ENCODE results near the gene FOXP4. TPM values are rescaled to one million over a fixed set of nuclear protein-coding genes. Genes with fewer than 3 reads are reported as not detected.

The FOXP4 gene
- polyA plus RNA-seq, 1 experiment = 1.9 TPM

DNA sequence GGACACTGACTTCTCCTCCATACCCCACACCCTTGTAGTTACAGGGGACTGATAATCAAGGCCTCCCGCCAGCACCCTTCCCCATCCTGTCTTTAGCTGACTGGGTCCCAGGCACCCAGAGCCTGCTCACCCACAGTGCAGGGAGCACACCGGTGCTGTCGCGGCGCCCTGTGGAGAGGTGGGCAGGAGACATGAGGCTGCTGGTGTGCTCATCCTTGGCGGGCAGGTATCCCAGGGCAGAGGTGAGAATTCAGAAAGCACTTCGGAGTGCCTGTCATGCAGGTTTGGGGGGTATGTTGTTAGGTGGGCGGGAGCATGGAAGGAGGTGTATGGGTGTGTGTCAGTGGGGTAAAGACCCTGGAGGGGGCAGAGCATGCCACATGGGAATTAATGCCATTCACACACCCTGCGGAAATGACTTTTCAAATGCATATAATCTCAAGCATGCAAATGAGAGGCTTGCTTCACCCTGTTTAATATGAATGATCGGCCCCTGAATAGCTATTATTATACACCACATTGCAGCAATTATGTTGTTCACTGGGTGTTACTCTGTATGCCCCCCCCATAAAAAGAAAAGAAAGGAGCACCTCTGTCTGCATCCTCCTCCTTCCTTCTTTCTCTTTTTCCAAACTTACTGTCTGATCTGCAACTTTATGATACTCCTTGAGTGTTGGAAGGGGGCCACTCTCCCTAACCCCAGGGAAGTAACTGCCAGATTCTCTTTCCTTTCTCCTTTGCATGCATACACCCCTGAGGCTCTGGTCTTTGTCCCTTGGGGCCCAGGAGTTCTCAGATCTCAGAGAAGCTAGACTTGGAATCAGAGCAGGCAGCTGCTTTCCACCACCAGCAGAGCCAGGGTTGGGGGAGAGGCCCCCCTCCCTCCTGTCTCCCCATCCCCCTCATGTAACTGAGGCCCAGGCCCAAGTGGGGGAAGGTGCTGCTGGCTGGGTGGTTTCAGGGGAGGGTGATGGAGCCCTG, 16.0 kb downstream of the FOXP4 start:
- H3K4me3 ChIP-seq (ENCODE audit: low read depth, low read length) = no peak overlapping the region
- TF ChIP-seq, protein P1, sequence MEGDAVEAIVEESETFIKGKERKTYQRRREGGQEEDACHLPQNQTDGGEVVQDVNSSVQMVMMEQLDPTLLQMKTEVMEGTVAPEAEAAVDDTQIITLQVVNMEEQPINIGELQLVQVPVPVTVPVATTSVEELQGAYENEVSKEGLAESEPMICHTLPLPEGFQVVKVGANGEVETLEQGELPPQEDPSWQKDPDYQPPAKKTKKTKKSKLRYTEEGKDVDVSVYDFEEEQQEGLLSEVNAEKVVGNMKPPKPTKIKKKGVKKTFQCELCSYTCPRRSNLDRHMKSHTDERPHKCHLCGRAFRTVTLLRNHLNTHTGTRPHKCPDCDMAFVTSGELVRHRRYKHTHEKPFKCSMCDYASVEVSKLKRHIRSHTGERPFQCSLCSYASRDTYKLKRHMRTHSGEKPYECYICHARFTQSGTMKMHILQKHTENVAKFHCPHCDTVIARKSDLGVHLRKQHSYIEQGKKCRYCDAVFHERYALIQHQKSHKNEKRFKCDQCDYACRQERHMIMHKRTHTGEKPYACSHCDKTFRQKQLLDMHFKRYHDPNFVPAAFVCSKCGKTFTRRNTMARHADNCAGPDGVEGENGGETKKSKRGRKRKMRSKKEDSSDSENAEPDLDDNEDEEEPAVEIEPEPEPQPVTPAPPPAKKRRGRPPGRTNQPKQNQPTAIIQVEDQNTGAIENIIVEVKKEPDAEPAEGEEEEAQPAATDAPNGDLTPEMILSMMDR (IDR thresholded peaks at IDR 0.05; ENCODE audit: low read depth, low read length) = no peak
- CTCF ChIA-PET = no interaction called here
- no peaks in the 10 kb centered on the region for H3K27me3 ChIP-seq (ENCODE audit: control insufficient read depth, insufficient read depth, low read length)
- H3K9me3 ChIP-seq (ENCODE audit: control insufficient read depth, insufficient read depth, low read length) = peaks cover 2% of the 10 kb centered on the region; the same call in 1 of the 2 replicates
- no peak for DNase-seq (ENCODE audit: low read depth, low spot score)
- H3K27ac ChIP-seq (ENCODE audit: low read depth, low read length) = no peak overlapping the region
- POLR2A ChIA-PET = no interaction called here

DNA sequence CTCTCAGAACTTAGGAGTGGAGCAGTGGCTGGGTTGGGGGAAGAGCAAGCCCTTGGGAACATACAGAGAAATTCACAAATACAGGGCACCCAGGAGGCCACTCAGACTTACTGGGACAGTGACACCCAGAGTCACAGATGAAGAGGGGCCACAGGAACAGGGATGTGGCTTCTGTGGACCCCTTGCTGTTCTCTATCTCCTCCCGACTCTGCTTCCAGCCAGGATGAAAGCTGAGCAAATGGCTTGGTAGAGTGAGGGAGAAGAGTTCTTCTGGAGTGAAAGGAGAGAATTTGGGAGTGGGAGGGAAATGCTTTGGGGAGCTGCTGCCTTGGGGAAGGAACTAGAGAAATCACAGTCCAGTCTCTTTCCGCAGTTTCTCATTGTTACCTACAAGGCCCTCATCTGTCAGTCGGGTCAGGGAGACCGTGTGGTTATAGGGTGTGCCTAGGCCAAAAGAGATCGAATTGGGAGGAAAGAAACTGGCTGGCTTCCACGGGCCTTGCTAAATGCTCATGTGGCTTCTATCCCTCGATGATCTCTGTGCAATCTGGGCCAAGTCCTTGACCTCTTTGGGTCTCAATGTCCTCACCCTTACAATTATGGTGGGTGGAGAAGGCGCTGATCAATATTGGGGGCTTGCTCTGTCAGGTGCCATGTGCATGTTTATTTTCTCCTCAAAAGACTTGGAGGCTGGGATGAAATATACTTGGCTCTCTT, 17.0 kb downstream of the FOXP4 start:
- H3K27me3 ChIP-seq (ENCODE audit: control insufficient read depth, insufficient read depth, low read length) = no peaks in the 10 kb centered on the region
- TF ChIP-seq, protein P1 (IDR thresholded peaks at IDR 0.05; ENCODE audit: low read depth, low read length) = no peak
- peaks cover 2% of the 10 kb centered on the region; the same call in 1 of the 2 replicates for H3K9me3 ChIP-seq (ENCODE audit: control insufficient read depth, insufficient read depth, low read length)
- no peak for DNase-seq (ENCODE audit: low read depth, low spot score)
- no peak overlapping the region for H3K4me3 ChIP-seq (ENCODE audit: low read depth, low read length)
- CTCF ChIA-PET = no interaction called here
- POLR2A ChIA-PET = no interaction called here
- H3K27ac ChIP-seq (ENCODE audit: low read depth, low read length) = no peak overlapping the region

DNA sequence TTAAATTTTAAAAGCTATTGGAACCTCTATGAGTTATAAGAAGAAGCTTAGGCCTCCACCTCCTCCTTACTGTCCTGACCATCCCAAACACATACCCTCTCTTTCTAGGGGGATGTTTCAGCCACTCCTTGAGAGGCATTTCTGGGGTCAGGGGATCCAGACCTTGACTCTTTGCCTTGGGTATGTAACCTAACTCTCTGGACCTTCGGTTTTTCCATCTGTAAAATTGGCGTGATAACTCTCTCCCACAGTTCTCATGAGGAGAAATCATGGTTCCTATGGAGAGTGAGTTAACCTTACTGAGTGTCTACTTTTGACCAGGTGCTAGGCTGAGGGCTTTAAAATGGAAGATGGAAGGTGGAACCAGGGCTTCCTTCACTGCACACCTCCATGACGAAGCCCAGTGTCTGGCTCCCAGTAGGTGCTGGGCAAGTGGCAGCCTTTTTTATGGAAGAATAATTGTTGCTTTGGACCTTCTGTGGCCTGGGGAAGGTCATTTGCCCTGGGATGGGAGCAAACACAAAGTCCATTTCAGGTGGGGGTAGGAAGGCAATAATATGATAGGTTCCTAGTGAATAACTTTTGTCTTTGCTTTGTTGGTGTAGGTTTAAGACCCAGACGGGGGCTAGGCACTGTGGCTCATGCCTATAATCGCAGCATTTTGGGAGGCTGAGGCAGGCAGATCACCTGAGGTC, 18.4 kb downstream of the FOXP4 start:
- CTCF ChIA-PET = no interaction called here
- TF ChIP-seq, protein P1 (IDR thresholded peaks at IDR 0.05; ENCODE audit: low read depth, low read length) = no peak
- no peak for DNase-seq (ENCODE audit: low read depth, low spot score)
- H3K27me3 ChIP-seq (ENCODE audit: control insufficient read depth, insufficient read depth, low read length) = no peaks in the 10 kb centered on the region
- H3K4me3 ChIP-seq (ENCODE audit: low read depth, low read length) = no peak overlapping the region
- H3K9me3 ChIP-seq (ENCODE audit: control insufficient read depth, insufficient read depth, low read length) = peaks cover 2% of the 10 kb centered on the region; the same call in 1 of the 2 replicates
- POLR2A ChIA-PET = no interaction called here
- H3K27ac ChIP-seq (ENCODE audit: low read depth, low read length) = no peak overlapping the region

DNA sequence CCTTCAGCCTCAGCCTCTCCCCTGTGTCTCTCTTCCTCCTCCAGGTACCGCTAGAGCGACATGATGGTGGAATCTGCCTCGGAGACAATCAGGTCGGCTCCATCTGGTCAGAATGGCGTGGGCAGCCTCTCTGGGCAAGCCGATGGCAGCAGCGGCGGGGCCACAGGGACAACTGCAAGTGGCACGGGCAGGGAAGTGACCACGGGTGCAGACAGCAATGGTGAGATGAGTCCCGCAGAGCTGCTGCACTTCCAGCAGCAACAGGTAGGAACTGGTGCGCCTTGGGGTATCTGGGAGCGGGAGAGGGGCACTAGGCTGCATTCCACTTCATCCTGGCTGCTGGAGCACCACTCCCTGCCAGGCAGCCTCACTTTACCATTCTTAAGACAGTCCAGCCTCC, 19.5 kb downstream of the FOXP4 start:
- no peak for DNase-seq (ENCODE audit: low read depth, low spot score)
- Histone ChIP-seq H3K27me3 (ENCODE audit: control insufficient read depth, insufficient read depth, low read length) (no peaks in the 10 kb centered on the region), H3K9me3 (ENCODE audit: control insufficient read depth, insufficient read depth, low read length) (no peaks in the 10 kb centered on the region), H3K4me3 (ENCODE audit: low read depth, low read length) (no peak overlapping the region), H3K27ac (ENCODE audit: low read depth, low read length) (no peak overlapping the region)
- TF ChIP-seq, protein P1 (IDR thresholded peaks at IDR 0.05; ENCODE audit: low read depth, low read length) = no peak
- ChIA-PET POLR2A (no interaction called here), CTCF (interaction anchor here (0.5 kb wide), 1 partner anchor 158 kb away, joined by 3 read pairs; no protein-coding TSS in a partner anchor)
